GM19452 (cell line): ENCODE data around the gene TAGLN.
"Not testable (repeated sequence)": the region's sequence is repeated elsewhere in the genome, so short reads cannot be mapped to it uniquely, and the experiment has no call there.

Experiments
- ATAC-seq: cut with Tn5 transposase; IDR thresholded peaks from one replicate; pipeline ENCODE4 v1.9.1; 2021; ENCODE audit not compliant: unreplicated experiment

TAGLN gene

GRCh38 chr11:117180661-117181585, 18.2 kb upstream of the TAGLN start:
- no peak for ATAC-seq

- no peak for ATAC-seq
Measured at GRCh38 chr11:117181586-117182550, 17.3 kb upstream of the TAGLN start.

GRCh38 chr11:117182551-117182935, 16.6 kb upstream of the TAGLN start:
- no peak for ATAC-seq

- ATAC-seq: not testable (repeated sequence)
Measured at GRCh38 chr11:117183178-117183577, 16.0 kb upstream of the TAGLN start.

- no peak for ATAC-seq
Measured at GRCh38 chr11:117183724-117184349, 15.3 kb upstream of the TAGLN start.

- ATAC-seq: no peak
Measured at GRCh38 chr11:117185736-117186430, 13.3 kb upstream of the TAGLN start.

GRCh38 chr11:117186431-117186761, 12.8 kb upstream of the TAGLN start:
- ATAC-seq: no peak

GRCh38 chr11:117187007-117187406, 12.2 kb upstream of the TAGLN start:
- ATAC-seq: no peak

GRCh38 chr11:117187428-117187798, 11.8 kb upstream of the TAGLN start:
- no peak for ATAC-seq

GRCh38 chr11:117187799-117188481, 11.2 kb upstream of the TAGLN start:
- ATAC-seq: no peak

GRCh38 chr11:117188620-117189081, 10.5 kb upstream of the TAGLN start:
- no peak for ATAC-seq

GRCh38 chr11:117189191-117189940, 9.8 kb upstream of the TAGLN start:
- ATAC-seq: no peak

GRCh38 chr11:117189941-117190544, 9.1 kb upstream of the TAGLN start:
- no peak for ATAC-seq

GRCh38 chr11:117191680-117192400, 7.3 kb upstream of the TAGLN start:
- no peak for ATAC-seq

GRCh38 chr11:117192401-117192875, 6.7 kb upstream of the TAGLN start:
- ATAC-seq: no peak

- no peak for ATAC-seq
Measured at GRCh38 chr11:117193130-117194020, 5.8 kb upstream of the TAGLN start.

GRCh38 chr11:117194267-117194666, 4.9 kb upstream of the TAGLN start:
- no peak for ATAC-seq
